GM21367 (cell line): ENCODE results near the gene ADK.

Experiments used
- ATAC-seq: cut with Tn5 transposase; IDR thresholded peaks from one replicate; pipeline ENCODE4 v1.9.1; 2021; ENCODE audit not compliant: unreplicated experiment

The ADK gene

DNA sequence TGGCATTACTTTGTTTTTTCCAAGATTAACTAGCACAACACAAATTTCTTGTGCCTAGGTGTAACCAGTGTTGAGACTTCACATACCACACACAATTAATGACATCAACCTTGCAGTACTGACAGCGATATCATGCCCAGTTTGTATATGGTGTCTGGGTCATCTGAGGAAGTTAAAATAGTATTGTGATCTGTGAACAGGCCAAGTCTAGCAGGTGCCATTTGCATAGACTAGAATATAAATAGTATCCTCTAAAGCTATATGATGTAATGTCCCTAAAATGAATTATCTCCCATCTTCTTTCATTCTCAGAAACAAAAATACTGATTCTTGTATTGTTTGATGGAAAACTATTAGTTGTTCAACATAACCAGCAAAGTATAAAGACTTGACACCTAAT lies 499.6 kb downstream of the ADK start:
- ATAC-seq: no peak

DNA sequence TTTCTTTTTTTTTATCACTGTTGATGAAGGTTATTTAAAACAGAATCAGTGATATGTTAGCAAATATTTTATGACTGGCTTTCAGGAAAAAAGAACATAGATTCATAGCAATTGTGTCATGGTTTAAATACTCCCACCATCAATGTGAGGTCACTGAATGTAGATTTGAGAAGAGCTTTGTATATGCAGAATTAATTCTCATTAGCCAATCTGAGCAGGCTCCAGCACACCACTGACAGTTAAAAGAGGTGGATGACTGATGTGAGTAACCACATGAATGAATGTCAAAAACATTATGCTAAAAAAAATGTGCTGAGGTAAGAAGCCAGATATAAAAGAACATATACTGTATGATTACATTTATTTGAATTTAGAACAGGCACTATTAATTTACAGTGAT lies 500.5 kb downstream of the ADK start:
- no peak for ATAC-seq

DNA sequence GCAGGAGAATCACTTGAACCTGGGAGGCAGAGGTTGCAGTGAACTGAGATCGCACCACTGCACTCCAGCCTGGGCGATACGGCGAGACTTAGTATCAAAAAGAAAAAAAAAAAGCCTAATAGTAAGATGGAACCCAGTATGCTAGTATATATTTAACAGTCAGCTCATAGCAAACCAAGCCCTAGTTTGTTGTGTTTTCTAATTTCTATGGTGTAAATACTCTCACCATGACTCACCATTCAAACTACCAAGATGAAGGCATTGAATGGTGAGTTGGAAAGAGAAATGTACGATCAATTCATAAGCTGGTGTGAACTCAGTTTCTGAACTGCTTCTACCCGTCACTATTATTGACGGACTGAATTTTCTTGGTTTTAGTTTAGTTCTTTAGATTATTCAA lies 501.6 kb downstream of the ADK start:
- no peak for ATAC-seq

DNA sequence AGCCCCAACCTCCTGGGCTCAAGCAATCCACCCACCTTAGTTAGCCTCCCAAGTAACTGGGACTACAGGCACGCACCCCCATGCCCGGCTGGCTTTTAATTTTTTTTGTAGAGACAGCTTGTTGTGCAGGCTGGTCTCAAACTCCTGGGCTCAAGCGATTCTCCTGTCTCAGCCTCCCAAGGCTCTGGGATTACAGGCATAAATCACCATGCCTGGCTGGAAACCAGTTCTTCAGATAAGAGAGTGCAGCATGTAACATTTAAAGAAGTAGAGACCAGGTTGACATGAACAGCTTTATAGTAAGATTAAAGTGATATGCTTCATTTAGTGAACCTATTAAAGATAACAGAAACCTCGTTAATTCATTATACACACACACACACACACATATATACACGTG lies 507.5 kb downstream of the ADK start:
- ATAC-seq: no peak

DNA sequence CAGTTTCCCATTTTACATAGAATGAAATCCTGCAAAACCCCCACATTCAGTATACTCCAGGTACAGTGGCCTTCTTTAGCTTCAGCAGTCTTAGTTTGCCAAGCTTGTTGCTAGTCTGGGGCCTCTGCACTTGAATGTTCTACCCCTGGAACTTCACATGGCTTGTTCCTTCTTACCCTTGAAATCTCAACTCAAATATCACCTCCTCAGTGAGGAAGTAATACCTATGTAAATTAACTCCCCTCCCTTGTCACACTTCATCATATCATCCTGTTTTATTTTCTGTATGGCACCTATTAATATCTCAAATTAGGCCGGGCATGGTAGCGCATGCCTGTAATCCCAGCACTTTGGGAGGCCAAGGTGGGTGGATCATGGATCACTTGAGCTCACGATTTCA lies 511.6 kb downstream of the ADK start:
- ATAC-seq: no peak

DNA sequence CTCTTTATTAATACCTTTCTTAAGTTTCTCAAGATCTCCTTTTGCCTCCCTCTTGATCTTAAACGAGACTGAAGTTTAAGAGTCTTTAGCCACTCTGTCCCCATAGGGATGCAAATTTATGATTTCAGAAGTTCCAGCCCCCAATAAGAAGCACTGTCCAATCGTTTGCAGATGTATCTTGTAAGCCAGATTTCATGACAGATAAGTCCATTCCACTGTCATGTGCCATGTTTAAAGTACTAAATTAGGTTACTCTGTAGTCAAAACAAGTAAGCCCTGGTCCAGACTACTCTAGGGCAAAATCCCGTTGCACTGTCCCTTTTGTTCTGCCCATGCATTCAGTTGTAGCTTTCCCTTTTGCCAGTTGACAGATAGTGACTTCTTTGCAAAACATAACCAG lies 518.2 kb downstream of the ADK start:
- ATAC-seq: no peak

DNA sequence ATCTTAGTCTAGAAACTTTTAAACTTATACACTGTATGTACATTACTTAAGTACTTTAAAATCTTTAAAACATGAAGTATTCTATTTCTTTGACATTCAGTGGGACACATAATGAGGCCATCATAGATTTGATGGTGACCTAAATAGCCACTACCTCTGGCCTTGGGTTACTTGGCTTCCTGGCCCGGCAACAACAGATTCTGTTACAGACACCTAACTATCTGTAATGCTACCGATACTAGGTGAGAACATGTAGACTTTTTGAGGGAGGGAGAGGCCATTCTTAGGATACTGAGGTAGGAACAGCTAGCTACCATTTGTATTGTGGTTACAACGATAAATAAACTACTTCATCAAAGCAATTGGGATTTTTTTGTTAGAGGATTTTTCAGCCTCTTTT lies 520.7 kb downstream of the ADK start:
- ATAC-seq: no peak

DNA sequence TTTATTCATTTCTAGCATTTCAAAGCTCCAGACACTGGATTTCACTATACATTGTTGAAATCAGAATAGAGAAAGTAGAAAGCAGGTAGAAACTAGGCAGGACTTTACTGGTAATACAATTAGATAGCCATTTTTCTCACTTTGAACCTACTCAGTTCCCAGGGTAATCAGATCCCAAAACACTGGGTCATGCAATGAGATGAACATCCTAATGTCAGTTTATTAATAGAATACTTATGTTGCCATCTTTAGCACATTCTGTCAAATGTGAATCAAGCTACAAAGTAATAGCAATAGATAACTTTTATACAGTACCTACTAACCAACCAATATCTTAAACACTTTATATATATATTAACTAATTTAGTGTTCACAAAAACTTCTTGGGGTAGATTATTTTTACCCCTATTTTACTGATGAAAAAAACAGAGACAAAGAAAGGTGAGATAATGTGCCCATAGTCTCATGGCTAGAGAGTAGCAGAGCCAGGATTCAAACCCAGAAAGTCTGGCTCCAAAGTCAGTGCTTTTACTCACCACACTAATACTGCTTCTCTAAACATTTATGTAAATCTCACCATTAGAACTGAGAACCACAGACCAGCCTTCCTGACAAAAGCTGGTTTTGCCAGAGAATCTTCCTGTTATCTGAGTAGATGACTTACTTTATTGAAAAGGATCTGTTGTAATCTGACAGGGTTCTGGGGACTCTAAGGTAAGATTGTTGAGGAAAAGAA lies 521.6 kb downstream of the ADK start:
- no peak for ATAC-seq

DNA sequence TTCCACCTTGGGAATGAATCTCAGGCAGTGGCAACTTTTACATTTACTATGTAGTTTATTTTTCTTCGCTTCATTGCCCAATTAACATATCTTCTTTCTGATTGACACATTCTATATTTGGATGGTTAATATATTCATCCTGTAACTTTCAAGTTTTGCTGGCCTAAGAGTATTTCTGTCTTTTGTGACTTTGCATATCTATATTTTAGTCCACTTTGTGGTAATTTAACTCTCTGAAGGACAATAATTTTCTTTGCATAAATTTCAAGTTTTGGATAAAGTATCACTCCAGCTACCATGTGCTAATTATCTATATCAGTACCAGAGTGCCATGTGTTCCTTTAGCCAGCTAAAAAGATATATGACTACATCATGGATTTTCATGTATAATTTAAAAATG lies 523.9 kb downstream of the ADK start:
- no peak for ATAC-seq

DNA sequence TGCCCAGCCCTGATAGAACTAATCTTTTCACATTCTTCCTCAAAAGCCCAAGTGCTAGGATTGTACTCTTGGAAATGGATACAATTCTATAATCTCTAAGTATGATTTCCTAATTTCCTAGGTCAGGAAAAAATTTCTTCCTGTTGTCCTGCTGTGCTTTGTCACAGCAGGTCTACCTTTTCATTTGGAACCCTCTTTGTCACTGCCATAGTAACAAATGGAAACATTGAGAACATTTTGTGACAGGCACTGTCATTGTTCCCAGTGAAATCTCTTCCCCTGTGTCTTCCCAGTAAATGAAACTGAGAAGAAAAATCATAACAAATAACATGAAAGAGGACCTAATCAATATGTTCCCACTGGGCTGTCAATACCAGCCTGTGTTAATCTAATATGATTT lies 524.5 kb downstream of the ADK start:
- ATAC-seq: no peak

DNA sequence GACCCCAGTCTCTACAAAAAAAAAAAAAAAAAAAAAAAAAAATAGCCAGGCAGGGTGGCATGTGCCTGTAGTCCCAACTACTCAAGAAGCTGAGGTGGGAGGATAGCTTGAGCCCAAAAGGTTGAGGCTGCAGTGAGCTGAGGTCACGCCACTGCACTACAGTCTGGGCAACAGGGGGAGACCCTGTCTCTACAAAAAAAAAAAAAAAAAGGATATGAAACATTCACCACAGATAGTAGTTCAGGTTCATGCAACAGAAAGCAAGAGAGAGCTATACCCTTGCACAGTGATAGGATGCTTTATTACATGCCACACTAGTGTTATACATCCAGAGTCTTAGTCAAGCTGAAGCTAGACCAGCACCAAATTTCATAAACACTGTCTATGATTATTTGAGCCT lies 526.9 kb downstream of the ADK start:
- ATAC-seq: peak; percentile 81

DNA sequence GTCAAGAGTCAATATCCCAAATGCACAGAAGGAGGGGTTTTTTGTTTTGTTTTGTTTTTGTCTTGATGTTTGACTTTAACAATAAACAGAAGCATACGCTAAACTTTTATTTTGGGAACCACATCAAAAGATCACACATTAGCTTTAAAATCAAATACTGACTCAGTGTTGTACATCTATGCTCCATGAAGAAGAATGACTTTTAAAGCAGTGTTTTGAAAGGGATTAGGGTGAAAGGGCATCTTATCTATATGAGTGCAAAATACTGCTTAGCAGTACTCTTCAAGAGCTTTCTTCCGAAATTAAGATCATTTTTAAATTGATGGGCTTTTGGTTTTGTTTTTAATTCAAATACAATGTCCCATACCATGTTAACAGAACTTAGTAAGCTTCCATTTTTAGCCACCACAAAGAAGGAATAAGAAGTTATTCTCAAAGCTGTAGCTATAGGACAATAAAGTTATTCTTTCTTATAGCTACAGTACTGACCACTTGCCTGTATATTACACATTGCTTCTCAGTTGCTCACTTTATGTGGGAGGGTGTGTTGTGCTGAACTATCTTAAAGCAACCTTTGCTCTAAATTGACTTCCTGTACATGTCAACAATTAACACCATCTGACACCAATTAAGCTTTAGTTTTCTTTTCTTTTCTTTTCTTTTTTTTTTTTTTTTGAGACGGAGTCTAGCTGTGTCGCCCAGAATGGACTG lies 531.1 kb downstream of the ADK start:
- ATAC-seq: no peak

DNA sequence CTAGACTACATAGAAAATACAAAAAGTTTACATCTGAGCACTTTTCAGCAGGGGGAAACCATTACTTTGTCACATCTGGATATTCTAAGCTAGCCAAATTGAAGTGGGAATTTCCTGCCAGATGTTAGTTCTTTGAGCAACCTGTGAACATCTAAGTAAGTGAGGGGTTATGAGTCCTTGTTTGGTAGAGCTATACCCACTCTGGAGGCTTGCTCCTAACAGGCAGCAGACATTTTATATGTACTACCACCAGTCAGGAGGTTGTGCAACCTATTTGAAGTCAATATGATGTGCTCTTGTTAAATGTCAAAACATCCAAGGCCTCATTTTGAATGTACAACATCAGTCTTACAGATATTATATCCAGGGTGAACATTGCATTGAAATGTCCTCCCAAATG lies 532.0 kb downstream of the ADK start:
- no peak for ATAC-seq

DNA sequence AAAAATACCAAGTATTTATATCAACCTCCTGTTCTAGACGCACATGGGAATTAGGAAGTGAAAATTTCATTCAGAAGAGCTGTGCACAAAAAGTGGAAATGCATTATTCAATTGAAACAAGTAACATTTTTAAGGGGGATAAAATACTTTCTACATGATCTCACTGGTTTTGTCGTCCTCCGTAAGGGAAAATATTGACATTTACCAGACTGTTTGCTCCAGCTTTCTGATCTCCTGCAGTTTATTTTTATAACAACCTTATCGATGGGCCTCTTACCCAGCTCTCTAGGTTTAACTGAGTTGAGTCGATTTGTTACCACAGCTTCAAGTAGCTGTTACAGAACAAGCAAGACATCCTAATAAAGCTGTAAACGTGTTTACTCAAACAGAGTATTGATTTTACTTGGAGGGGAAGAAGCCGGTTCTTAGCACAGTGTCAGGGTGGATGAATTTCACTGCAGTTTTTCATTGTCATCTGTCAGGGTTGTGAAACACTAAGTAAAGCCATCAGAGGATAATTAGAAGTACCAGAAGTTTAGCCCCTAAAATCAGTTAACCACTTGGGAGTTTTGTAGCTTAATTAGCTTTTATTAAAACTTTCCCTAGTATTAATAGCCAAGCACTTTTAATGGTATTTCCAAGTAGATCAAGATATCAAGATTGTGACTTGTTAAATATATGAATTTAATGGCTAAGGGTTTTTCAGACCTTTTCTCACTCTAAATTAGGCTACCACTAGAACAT lies 532.8 kb downstream of the ADK start:
- no peak for ATAC-seq

DNA sequence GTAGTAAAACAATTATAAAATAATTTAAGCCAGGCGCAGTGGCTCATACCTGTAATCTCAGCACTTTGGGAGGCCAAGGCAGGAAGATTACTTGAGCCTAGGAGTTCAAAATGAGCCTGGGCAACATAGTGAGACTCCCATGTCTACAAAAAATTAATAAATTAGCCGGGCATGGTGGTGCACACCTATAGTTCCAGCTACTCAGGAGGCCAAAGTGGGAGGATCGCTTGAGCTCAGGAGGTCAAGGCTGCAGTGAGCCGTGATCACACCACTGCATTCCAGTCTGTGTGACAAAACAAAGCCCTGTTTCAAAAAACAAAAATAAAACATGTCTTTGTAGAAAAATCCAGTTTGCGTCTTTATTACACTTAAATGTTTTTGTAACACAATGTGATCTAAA lies 533.4 kb downstream of the ADK start:
- ATAC-seq: no peak

DNA sequence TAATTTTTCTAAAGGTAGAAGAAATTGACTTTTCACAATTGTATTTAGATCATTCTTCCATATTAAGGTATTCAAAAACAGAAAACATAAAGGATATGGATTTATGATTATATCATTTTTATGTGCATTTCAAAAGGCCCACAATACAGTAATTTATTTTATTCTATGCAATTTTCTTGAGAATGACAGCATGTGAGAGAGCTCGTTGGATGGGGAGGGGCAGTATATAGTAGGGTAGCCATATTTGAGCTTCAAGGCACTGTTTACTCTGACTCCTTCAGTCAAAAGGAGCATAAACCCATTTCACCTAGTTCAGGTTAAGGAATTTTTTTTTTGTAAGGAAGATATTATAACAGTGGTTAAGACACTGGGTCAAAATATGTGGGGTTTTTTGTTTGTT lies 534.5 kb downstream of the ADK start:
- ATAC-seq: no peak

DNA sequence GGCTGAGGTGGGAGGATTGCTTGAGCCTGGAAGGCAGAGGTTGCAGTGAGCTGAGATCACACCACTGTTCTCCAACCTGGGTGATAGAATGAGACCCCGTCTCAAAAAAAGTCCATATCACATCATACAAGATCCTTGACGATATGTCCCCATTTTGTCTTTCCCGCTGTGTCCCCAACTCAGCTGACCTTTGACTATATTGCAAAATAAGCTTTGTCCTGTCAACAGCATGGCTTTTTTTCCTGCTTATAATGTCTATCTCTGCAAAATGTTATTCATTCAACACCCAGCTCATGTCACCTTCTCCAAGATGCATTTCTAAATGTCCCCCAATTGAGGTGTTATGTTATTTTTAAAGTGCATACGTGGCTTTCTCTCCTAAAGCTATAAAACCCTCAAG lies 539.4 kb downstream of the ADK start:
- ATAC-seq: no peak

DNA sequence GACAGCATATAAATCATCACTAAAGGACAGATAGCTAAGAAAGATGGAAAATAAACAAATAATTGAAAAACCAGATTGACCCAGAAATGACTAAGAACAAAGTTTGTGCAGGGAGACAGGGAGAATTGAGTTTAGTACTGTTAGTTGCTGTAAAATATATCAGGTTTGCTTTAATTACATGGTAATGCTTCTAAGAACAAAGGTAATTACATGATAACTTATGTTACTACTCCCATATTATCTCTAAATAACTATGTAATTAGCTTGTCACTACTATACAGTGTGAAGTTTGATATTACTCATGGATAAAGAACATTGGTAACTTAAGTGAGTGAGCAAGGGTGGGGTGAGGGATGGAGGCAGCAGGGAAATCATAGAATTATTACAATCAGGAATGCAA lies 540.1 kb downstream of the ADK start:
- ATAC-seq: no peak

DNA sequence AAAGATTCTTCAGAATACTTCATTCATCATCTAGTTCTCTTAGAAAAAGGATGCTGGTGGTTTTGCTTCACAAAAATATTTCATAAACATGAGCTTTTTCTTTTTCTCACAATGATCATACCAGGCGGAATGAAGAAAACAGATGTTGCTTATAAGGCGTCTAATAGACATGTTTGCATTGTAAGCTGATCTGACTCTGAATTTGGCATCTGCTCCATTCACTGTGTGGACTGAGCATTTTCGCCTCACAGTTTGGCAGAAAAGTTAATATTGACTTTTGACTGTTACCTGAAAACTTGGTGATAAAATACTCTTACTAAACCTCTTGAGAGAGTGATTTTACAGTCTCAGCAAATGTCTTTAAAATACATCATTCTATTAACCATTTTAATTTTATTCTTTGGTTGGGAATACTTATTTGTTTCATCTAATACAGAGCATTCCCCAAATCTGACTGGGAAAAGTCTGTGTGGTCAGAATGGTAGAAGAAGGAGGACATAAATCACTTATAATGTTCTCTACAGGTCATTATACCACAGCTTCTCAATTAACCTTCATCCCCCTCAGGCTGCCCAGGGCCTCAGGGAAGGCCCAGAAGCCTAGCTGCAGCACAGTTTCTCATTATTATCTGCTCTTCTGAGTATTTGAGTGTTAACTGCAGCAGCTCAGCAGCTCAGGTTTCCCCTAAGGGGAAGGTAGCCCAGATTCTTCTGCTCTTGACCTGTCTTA lies 553.8 kb downstream of the ADK start:
- ATAC-seq: no peak

DNA sequence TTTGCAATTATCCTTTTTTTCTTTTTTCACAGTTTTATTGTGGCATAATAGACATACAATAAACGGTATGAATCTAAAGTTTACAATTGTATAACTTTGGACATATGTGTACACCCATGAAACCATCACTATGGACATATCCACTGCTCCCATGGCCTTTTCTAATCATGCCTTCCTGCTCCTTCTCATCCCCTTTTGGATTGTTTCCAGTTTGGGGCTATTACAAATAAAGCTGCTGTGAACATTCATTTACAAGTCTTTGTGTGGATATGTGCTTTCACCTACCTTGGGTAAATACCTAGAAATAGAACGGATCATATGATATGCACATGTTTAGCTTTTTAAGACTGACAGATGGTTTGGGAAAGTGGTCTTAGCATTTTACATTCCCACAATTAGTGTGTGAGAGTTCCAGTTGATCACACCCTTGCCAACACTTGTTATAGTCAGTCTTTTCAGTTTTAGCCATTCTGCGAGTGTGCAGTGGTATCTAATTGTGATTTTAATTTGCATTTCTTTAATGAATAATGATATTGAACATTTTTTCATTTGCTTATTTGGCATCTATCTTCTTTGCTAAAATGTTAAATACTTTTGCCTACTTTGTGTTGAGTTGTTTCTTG lies 554.4 kb downstream of the ADK start:
- ATAC-seq: no peak

DNA sequence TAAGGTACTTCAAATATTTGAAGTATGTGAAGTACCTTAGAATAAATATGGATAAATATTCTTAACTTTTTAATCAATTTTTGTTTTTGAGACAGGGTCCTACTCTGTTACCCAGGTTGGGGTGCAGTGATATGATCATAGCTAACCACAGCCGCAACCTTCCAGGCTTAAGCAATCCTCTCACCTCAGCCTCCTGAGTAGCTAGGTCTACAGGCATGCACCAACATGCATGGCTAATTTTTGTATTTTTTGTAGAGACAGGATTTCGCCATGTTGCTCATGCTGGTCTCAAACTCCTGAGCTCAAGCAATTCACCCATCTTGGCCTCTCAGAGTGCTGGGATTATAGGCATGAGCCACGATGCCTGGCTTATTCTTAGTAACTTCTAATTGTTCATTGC lies 555.9 kb downstream of the ADK start:
- ATAC-seq: no peak
